Esophagus squamous epithelium (tissue), 5 donors: Measurements from ENCODE around the gene SOX12. TPM values are rescaled to one million over a fixed set of nuclear protein-coding genes. Genes with fewer than 3 reads are reported as not detected.

Experiments
- DNase-seq: peaks from one replicate; lab custom pipeline; 2025; lab: John Stamatoyannopoulos, UW
- H3K27ac ChIP-seq, 4 donors: fragments of 200-600 bp; sonication (generic); one replicate each; pipeline ENCODE4 v1.5.1; 2016 to 2019; ENCODE audit warnings: mild to moderate bottlenecking in 1 of 4
- H3K27me3 ChIP-seq, 4 donors: fragments of 200-600 bp; sonication (generic); 1 replicate in 3 of 4; 2 replicates in 1 of 4; pipeline versions ENCODE4 v1.5.1 to v1.6.0; 2017 to 2021; ENCODE audit warnings: antibody characterized with exemption in 1 of 4
- H3K36me3 ChIP-seq, 3 donors: fragments of 200-600 bp; sonication (generic); one replicate each; pipeline ENCODE4 v1.5.1; 2016 to 2019
- H3K4me1 ChIP-seq, 3 donors: fragments of 200-600 bp; sonication (generic); one replicate each; pipeline ENCODE4 v1.5.1; 2017 to 2019
- H3K4me3 ChIP-seq, 4 donors: fragments of 200-600 bp; sonication (generic); 1 replicate in 3 of 4; 2 replicates in 1 of 4; pipeline ENCODE4 v1.5.1; 2016 to 2019; ENCODE audit warnings: mild to moderate bottlenecking in 2 of 4, moderate library complexity in 1 of 4
- H3K9me3 ChIP-seq, 3 donors: fragments of 200-600 bp; sonication (generic); one replicate each; pipeline ENCODE4 v1.5.1; 2016 to 2019
- CTCF ChIP-seq, 6 experiments: fragments of 450-650 bp in 4 of 6; fragments of 200-600 bp in 2 of 6; sonication (generic) in 2 of 6; IDR thresholded peaks; one replicate each; pipeline ENCODE4 v1.5.1; 2016 to 2019; ENCODE audit warnings: antibody characterized with exemption in 6 of 6, mild to moderate bottlenecking in 4 of 6, moderate library complexity in 4 of 6
- POLR2A ChIP-seq, 4 donors: fragments of 450-650 bp; IDR thresholded peaks; one replicate each; pipeline ENCODE4 v1.6.1; 2017; ENCODE audit warnings: antibody characterized with exemption in 4 of 4, mild to moderate bottlenecking in 4 of 4, moderate library complexity in 3 of 4
- whole genome bisulfite sequencing, 2 donors: methylation state at CpG; one replicate each; pipeline ENCODE4 v1.1.5; 2018; 5-methylcytosine and 5-hydroxymethylcytosine counted together
- intact Hi-C: fragments of 100-400 bp; cut with DNase I; formaldehyde crosslinking; loops from one replicate; pipeline ENCODE4 v1.15.0; 2022
- total RNA-seq, 4 donors: library from RNA; depleted of rRNA; stranded (reverse); fragments of >200 nt; gene quantifications; one replicate each; pipeline ENCODE4 v1.1.0, GENCODE V29; 2016
- donor health status: DM: yes; HTN: yes; CAD: no.

The SOX12 gene
- total RNA-seq, 4 donors from 2014 or later, result 2.1 to 3.8 (median 3.3) TPM

- intact Hi-C loops, result loop anchor here (10.0 kb wide), 1 partner anchor 308 kb away; the partner anchor contains the start of gene SRXN1
- DNase-seq, result no peak
- TF ChIP-seq CTCF (IDR thresholded peaks at IDR 0.05), result no peak
- TF ChIP-seq POLR2A (IDR thresholded peaks at IDR 0.05), result peak in 2 of 4 donors; percentile 17 to 41
- Histone ChIP-seq H3K27ac (peak within 1 kb of the TSS; percentile 80 to 96 (median 91)), H3K36me3 (peaks cover 0 to 32% (median 8%) of the 10 kb centered on the region in 3 donors), H3K4me3 (peak within 1 kb of the TSS; percentile 68 to 78 (median 76)), H3K27me3 (no peaks in the 10 kb centered on the region), H3K4me1 (peaks cover 6 to 34% (median 8%) of the 10 kb centered on the region in 3 donors), H3K9me3 (peaks cover 0 to 12% (median 0%) of the 10 kb centered on the region in 3 donors)
- 3 to 6% methylated on average over 16 to 22 of the region's 50 CpGs for WGBS, 2 donors
Measured at GRCh38 chr20:346640-347316, 21.4 kb downstream of the SOX12 start, which contains the start of gene NRSN2. Gene NRSN2 (plus strand): TSS chr20:347111. CDS start chr20:349644, 2,533 bp downstream.

GRCh38 chr20:347317-347639 is 21.9 kb downstream of the SOX12 start:
- Histone ChIP-seq H3K36me3 (peaks cover 0 to 32% (median 8%) of the 10 kb centered on the region in 3 donors), H3K9me3 (peaks cover 0 to 7% (median 0%) of the 10 kb centered on the region in 3 donors), H3K27ac (peak overlapping the region; percentile 80 to 96 (median 91)), H3K4me1 (peaks cover 6 to 34% (median 8%) of the 10 kb centered on the region in 3 donors), H3K27me3 (no peaks in the 10 kb centered on the region), H3K4me3 (peak overlapping the region; percentile 68 to 78 (median 76))
- no peak for DNase-seq
- TF ChIP-seq POLR2A (IDR thresholded peaks at IDR 0.05) (no peak), CTCF (IDR thresholded peaks at IDR 0.05) (no peak)
- intact Hi-C loops, result loop anchor here (10.0 kb wide), 1 partner anchor 308 kb away; the partner anchor contains the start of gene SRXN1
- 0% methylated on average over 3 of the region's 19 CpGs; no CpG with 5 or more reads in 1 of the 2 donors for WGBS, 2 donors

- TF ChIP-seq CTCF (IDR thresholded peaks at IDR 0.05), result no peak
- peak in 2 of 4 donors; percentile 19 to 38 for TF ChIP-seq POLR2A (IDR thresholded peaks at IDR 0.05)
- DNase-seq, result no peak
- 0% methylated on average over 23 to 30 of the region's 61 CpGs for WGBS, 2 donors
- peaks cover 6 to 34% (median 8%) of the 10 kb centered on the region in 3 donors for H3K4me1 ChIP-seq
- intact Hi-C loops, result loop anchor here (10.0 kb wide), 1 partner anchor 307 kb away; the partner anchor contains the start of gene SRXN1
- peaks cover 0 to 3% (median 0%) of the 10 kb centered on the region in 3 donors for H3K9me3 ChIP-seq
- H3K4me3 ChIP-seq, result peak overlapping the region; percentile 68 to 78 (median 76)
- peak overlapping the region; percentile 80 to 96 (median 91) for H3K27ac ChIP-seq
- H3K27me3 ChIP-seq, result no peaks in the 10 kb centered on the region
- peaks cover 0 to 32% (median 8%) of the 10 kb centered on the region in 3 donors for H3K36me3 ChIP-seq
Measured at GRCh38 chr20:347640-348484, 22.5 kb downstream of the SOX12 start.

GRCh38 chr20:348972-349841 is 23.9 kb downstream of the SOX12 start:
- Histone ChIP-seq H3K36me3 (peaks cover 0 to 39% (median 8%) of the 10 kb centered on the region in 3 donors), H3K9me3 (no peaks in the 10 kb centered on the region), H3K4me3 (no peak overlapping the region), H3K4me1 (peaks cover 6 to 35% (median 9%) of the 10 kb centered on the region in 3 donors), H3K27me3 (no peaks in the 10 kb centered on the region), H3K27ac (peak overlapping the region in 1 of 4 donors; percentile 93)
- intact Hi-C loops, result loop anchor here (10.0 kb wide), 1 partner anchor 306 kb away; the partner anchor contains the start of gene SRXN1
- no peak for DNase-seq
- no peak for TF ChIP-seq POLR2A (IDR thresholded peaks at IDR 0.05)
- TF ChIP-seq CTCF (IDR thresholded peaks at IDR 0.05), result no peak
- 95 to 96% methylated on average over 6 to 14 of the region's 19 CpGs for WGBS, 2 donors
